HL-60 (cell line): Measurements from ENCODE around the gene XPNPEP3.

ENCODE experiments used
- CTCF ChIP-seq: IDR thresholded peaks from one replicate; pipeline ENCODE4 v1.5.1; 2011; ENCODE audit warnings: low read length, control low read depth, inconsistent platforms; ENCODE audit not compliant: insufficient read depth
- POLR2AphosphoS5 ChIP-seq: IDR thresholded peaks from 2 replicates; pipeline ENCODE4 v1.6.1; 2012; ENCODE audit warnings: low read depth

DNA sequence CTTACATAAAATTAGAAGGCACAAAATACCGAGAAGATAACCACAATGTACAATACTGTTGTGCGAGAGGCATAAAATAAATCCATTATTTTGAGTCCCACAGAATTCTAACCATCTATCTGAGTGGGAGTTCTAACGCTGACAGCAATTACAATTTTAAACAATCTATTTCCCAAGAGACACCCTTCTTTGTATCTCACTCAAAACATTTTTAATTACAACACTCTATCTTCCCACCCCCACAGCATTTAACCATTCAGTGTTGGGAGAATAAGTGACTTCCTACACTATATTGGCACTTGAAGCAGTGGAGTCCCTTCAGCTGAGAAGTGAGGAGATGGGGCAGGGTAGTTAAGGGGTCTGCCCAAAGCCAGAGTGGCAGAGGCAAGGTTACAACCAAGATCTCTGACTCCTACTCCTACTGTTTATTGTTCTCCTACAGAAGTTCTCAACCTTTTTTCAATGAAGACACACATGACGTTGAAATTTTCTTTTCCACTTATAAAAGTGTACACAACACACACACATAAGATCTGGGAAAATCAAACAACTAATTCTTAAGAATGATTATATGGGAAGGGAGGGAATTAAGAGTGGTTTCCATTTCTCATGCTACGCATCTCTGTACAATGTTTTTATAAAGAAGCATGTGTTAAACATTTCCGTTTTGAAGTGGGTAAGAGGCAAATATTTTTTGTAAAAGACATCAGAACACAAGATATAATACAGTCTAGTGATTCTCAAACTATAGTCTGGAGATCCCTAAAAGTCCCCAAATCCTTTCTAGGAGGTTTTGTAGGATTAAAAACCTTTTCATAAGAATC, 48.7 kb upstream of the XPNPEP3 start:
- TF ChIP-seq CTCF (no peak), POLR2AphosphoS5 (no peak)
